Esophagus squamous epithelium (tissue), 4 donors: ENCODE results near the gene TRIM54.

Experiments used
- POLR2A ChIP-seq, 4 donors: fragments of 450-650 bp; IDR thresholded peaks; one replicate each; pipeline ENCODE4 v1.6.1; 2017; ENCODE audit warnings: antibody characterized with exemption in 4 of 4, mild to moderate bottlenecking in 4 of 4, moderate library complexity in 3 of 4
- TF ChIP-seq, protein P1 (sequence below), 6 experiments: fragments of 450-650 bp in 4 of 6; fragments of 200-600 bp in 2 of 6; sonication (generic) in 2 of 6; IDR thresholded peaks; one replicate each; pipeline ENCODE4 v1.5.1; 2016 to 2019; ENCODE audit warnings: antibody characterized with exemption in 6 of 6, mild to moderate bottlenecking in 4 of 6, moderate library complexity in 4 of 6

DNA sequence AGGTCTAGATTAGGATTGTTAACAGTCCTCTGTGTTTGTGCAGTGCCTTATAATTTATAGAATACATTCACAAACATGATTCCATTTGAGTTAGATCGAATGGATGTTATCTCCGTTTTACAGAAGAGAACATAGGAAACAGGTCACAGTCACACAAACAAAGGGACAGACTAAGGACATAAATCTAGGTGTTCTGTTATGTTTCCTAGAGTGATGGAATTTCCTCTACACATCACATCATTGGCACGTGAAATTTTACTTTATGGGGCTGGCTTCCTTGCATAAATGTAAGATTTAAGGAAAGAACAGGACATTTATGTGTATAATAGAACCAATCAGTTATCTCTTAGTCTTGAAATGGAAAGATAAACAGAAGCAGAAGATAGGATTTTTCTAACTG, 6.4 kb downstream of the TRIM54 start:
- TF ChIP-seq, protein P1, sequence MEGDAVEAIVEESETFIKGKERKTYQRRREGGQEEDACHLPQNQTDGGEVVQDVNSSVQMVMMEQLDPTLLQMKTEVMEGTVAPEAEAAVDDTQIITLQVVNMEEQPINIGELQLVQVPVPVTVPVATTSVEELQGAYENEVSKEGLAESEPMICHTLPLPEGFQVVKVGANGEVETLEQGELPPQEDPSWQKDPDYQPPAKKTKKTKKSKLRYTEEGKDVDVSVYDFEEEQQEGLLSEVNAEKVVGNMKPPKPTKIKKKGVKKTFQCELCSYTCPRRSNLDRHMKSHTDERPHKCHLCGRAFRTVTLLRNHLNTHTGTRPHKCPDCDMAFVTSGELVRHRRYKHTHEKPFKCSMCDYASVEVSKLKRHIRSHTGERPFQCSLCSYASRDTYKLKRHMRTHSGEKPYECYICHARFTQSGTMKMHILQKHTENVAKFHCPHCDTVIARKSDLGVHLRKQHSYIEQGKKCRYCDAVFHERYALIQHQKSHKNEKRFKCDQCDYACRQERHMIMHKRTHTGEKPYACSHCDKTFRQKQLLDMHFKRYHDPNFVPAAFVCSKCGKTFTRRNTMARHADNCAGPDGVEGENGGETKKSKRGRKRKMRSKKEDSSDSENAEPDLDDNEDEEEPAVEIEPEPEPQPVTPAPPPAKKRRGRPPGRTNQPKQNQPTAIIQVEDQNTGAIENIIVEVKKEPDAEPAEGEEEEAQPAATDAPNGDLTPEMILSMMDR (IDR thresholded peaks at IDR 0.05), result no peak
- TF ChIP-seq POLR2A (IDR thresholded peaks at IDR 0.05), result no peak
